WERI-Rb-1 (cell line): ENCODE measurements around the gene TMEM191C.
"Not testable (repeated sequence)": the region's sequence is repeated elsewhere in the genome, so short reads cannot be mapped to it uniquely, and the experiment has no call there.

Source experiments
- DNase-seq: peaks from one replicate; pipeline ENCODE4 v3.0.0-alpha.2; 2020
- H3K27ac ChIP-seq: fragments of 250-450 bp; sonication (Bioruptor Pico); 2 replicates; pipeline ENCODE4 v1.5.1; 2020; ENCODE audit warnings: mild to moderate bottlenecking, moderate library complexity
- H3K27me3 ChIP-seq: fragments of 250-450 bp; sonication (Bioruptor Pico); 2 replicates; pipeline ENCODE4 v1.5.1; 2021; ENCODE audit warnings: mild to moderate bottlenecking, low read depth, moderate library complexity; ENCODE audit not compliant: insufficient read depth, severe bottlenecking
- H3K36me3 ChIP-seq: fragments of 250-450 bp; sonication (Bioruptor Pico); 2 replicates; pipeline ENCODE4 v1.5.1; 2020; ENCODE audit warnings: mild to moderate bottlenecking, moderate library complexity
- H3K4me3 ChIP-seq: 2 replicates; pipeline ENCODE4 v1.5.1; 2011; ENCODE audit warnings: low read depth, mild to moderate bottlenecking, control low read depth, low read length
- H3K9me3 ChIP-seq: fragments of 250-450 bp; sonication (Bioruptor Pico); 2 replicates; pipeline ENCODE4 v1.5.1; 2021; ENCODE audit warnings: mild to moderate bottlenecking, moderate library complexity; ENCODE audit not compliant: severe bottlenecking
- CTCF ChIP-seq: IDR thresholded peaks from 2 replicates; pipeline ENCODE4 v1.5.1; 2011; ENCODE audit warnings: low read depth, mild to moderate bottlenecking, control low read depth, inconsistent platforms, low read length

TMEM191C gene

GRCh38 chr22:21450320-21450831 lies 16.8 kb upstream of the TMEM191C start:
- TF ChIP-seq CTCF, result peak; percentile 36
- H3K27ac ChIP-seq, result no peak overlapping the region
- H3K9me3 ChIP-seq, result no peaks in the 10 kb centered on the region
- DNase-seq, result no peak
- H3K4me3 ChIP-seq, result no peak overlapping the region
- peaks cover 34% of the 10 kb centered on the region for H3K36me3 ChIP-seq
- H3K27me3 ChIP-seq, result no peaks in the 10 kb centered on the region

GRCh38 chr22:21450858-21451353 lies 16.3 kb upstream of the TMEM191C start:
- peaks cover 29% of the 10 kb centered on the region for H3K36me3 ChIP-seq
- no peak for TF ChIP-seq CTCF
- DNase-seq, result no peak
- H3K27ac ChIP-seq, result no peak overlapping the region
- no peaks in the 10 kb centered on the region for H3K9me3 ChIP-seq
- H3K4me3 ChIP-seq, result no peak overlapping the region
- H3K27me3 ChIP-seq, result no peaks in the 10 kb centered on the region

GRCh38 chr22:21451545-21452520 lies 15.4 kb upstream of the TMEM191C start:
- Histone ChIP-seq H3K36me3 (peaks cover 20% of the 10 kb centered on the region), H3K27me3 (no peaks in the 10 kb centered on the region), H3K9me3 (no peaks in the 10 kb centered on the region), H3K4me3 (no peak overlapping the region), H3K27ac (no peak overlapping the region)
- TF ChIP-seq CTCF, result no peak
- no peak for DNase-seq

GRCh38 chr22:21452666-21453065 lies 14.5 kb upstream of the TMEM191C start:
- not testable (repeated sequence) for DNase-seq, H3K4me3 ChIP-seq, H3K27me3 ChIP-seq, H3K9me3 ChIP-seq, H3K27ac ChIP-seq
- peaks cover 12% of the 10 kb centered on the region for H3K36me3 ChIP-seq

GRCh38 chr22:21454998-21455333 lies 12.2 kb upstream of the TMEM191C start:
- not testable (repeated sequence) for H3K36me3 ChIP-seq, H3K27ac ChIP-seq, DNase-seq, H3K4me3 ChIP-seq, H3K9me3 ChIP-seq, H3K27me3 ChIP-seq

GRCh38 chr22:21455334-21456089 lies 11.7 kb upstream of the TMEM191C start:
- Histone ChIP-seq H3K27ac (no peak overlapping the region), H3K4me3 (no peak overlapping the region), H3K27me3 (no peaks in the 10 kb centered on the region), H3K36me3 (no peaks in the 10 kb centered on the region), H3K9me3 (no peaks in the 10 kb centered on the region)
- DNase-seq, result no peak
- no peak for TF ChIP-seq CTCF
